Activated B cell treated with CpG ODN at 0.5 μM for 24 hours (primary cell): Measurements from ENCODE around the gene FGD5. TPM values are rescaled to one million over a fixed set of nuclear protein-coding genes. Genes with fewer than 3 reads are reported as not detected.

Source experiments
- ATAC-seq: fragments of 200-7000 bp; cut with Tn5 transposase; one replicate; pipeline ENCODE4 v1.10.0; 2021; ENCODE audit warnings: low read depth, mild to moderate bottlenecking, moderate library complexity
- CTCF ChIA-PET: fragments of 350-600 bp; sonication (Branson Sonifier 250); formaldehyde crosslinking; loops from one replicate; lab custom pipeline; 2021; ENCODE audit warnings: antibody characterized with exemption; lab: Charles Lee
- POLR2A ChIA-PET: fragments of 350-600 bp; sonication (Branson Sonifier 250); formaldehyde crosslinking; loops from one replicate; lab custom pipeline; 2021; ENCODE audit warnings: antibody characterized with exemption; lab: Charles Lee
- DNase-seq: peaks from one replicate; pipeline ENCODE4 v3.0.0; 2022
- H3K27ac Mint-ChIP-seq: one replicate; pipeline ENCODE4 v1.8.0; 2020; ENCODE audit warnings: mixed read lengths
- H3K27me3 Mint-ChIP-seq: one replicate; pipeline ENCODE4 v1.8.0; 2021; ENCODE audit warnings: mixed read lengths
- H3K36me3 Mint-ChIP-seq: one replicate; pipeline ENCODE4 v1.8.0; 2021; ENCODE audit warnings: low read depth, mixed read lengths
- H3K4me1 Mint-ChIP-seq: one replicate; pipeline ENCODE4 v1.8.0; 2021; ENCODE audit warnings: mixed read lengths
- H3K4me3 Mint-ChIP-seq: one replicate; pipeline ENCODE4 v1.8.0; 2020; ENCODE audit warnings: mild to moderate bottlenecking, mixed read lengths
- H3K9me3 Mint-ChIP-seq: one replicate; pipeline ENCODE4 v1.8.0; 2020; ENCODE audit warnings: mixed read lengths
- CTCF ChIP-seq: fragments of 200-600 bp; IDR thresholded peaks from one replicate; pipeline ENCODE4 v1.8.0; 2022; ENCODE audit warnings: antibody characterized with exemption, mild to moderate bottlenecking
- intact Hi-C: fragments of 100-400 bp; cut with micrococcal nuclease; formaldehyde crosslinking; loops from one replicate; pipeline ENCODE4 v1.15.1; 2024
- total RNA-seq: library from RNA; stranded (reverse); gene quantifications from 2 replicates; pipeline ENCODE4 v1.2.3, GENCODE V29; 2022

FGD5 gene
- total RNA-seq, 1 donor from 2014 or later, result not detected

GRCh38 chr3:14879211-14879874, 60.6 kb downstream of the FGD5 start:
- no peak overlapping the region for H3K4me3 Mint-ChIP-seq
- H3K27ac Mint-ChIP-seq, result no peak overlapping the region
- H3K4me1 Mint-ChIP-seq, result peaks cover 7% of the 10 kb centered on the region
- intact Hi-C loops, result no loop called here
- no peaks in the 10 kb centered on the region for H3K9me3 Mint-ChIP-seq
- ChIA-PET POLR2A (no interaction called here), CTCF (no interaction called here)
- no peak for ATAC-seq
- DNase-seq, result no peak
- H3K27me3 Mint-ChIP-seq, result peaks cover 8% of the 10 kb centered on the region
- no peaks in the 10 kb centered on the region for H3K36me3 Mint-ChIP-seq
- no peak for TF ChIP-seq CTCF

- POLR2A ChIA-PET, result no interaction called here
- intact Hi-C loops, result no loop called here
- H3K4me3 Mint-ChIP-seq, result no peak overlapping the region
- H3K4me1 Mint-ChIP-seq, result peaks cover 7% of the 10 kb centered on the region
- CTCF ChIA-PET, result no interaction called here
- ATAC-seq (no peak), DNase-seq (no peak)
- no peaks in the 10 kb centered on the region for H3K36me3 Mint-ChIP-seq
- TF ChIP-seq CTCF, result no peak
- no peaks in the 10 kb centered on the region for H3K9me3 Mint-ChIP-seq
- H3K27ac Mint-ChIP-seq, result no peak overlapping the region
- peaks cover 8% of the 10 kb centered on the region for H3K27me3 Mint-ChIP-seq
Observed at GRCh38 chr3:14880447-14881106, 61.8 kb downstream of the FGD5 start.

GRCh38 chr3:14883226-14883625, 64.5 kb downstream of the FGD5 start:
- TF ChIP-seq CTCF, result no peak
- peaks cover 11% of the 10 kb centered on the region for H3K27me3 Mint-ChIP-seq
- no peaks in the 10 kb centered on the region for H3K9me3 Mint-ChIP-seq
- POLR2A ChIA-PET, result no interaction called here
- H3K4me3 Mint-ChIP-seq, result no peak overlapping the region
- peaks cover 7% of the 10 kb centered on the region for H3K4me1 Mint-ChIP-seq
- no peaks in the 10 kb centered on the region for H3K36me3 Mint-ChIP-seq
- CTCF ChIA-PET, result no interaction called here
- intact Hi-C loops, result no loop called here
- H3K27ac Mint-ChIP-seq, result no peak overlapping the region
- ATAC-seq (no peak), DNase-seq (no peak)

GRCh38 chr3:14884665-14885064, 65.9 kb downstream of the FGD5 start:
- peaks cover 7% of the 10 kb centered on the region for H3K4me1 Mint-ChIP-seq
- CTCF ChIA-PET, result no interaction called here
- H3K36me3 Mint-ChIP-seq, result no peaks in the 10 kb centered on the region
- intact Hi-C loops, result no loop called here
- H3K27ac Mint-ChIP-seq, result no peak overlapping the region
- TF ChIP-seq CTCF, result no peak
- POLR2A ChIA-PET, result no interaction called here
- H3K9me3 Mint-ChIP-seq, result no peaks in the 10 kb centered on the region
- H3K4me3 Mint-ChIP-seq, result no peak overlapping the region
- no peak for DNase-seq
- peaks cover 8% of the 10 kb centered on the region for H3K27me3 Mint-ChIP-seq
- no peak for ATAC-seq

GRCh38 chr3:14885307-14885706, 66.5 kb downstream of the FGD5 start:
- ChIA-PET POLR2A (no interaction called here), CTCF (no interaction called here)
- Mint-ChIP-seq H3K9me3 (no peaks in the 10 kb centered on the region), H3K36me3 (no peaks in the 10 kb centered on the region), H3K4me1 (peaks cover 7% of the 10 kb centered on the region), H3K27me3 (peaks cover 8% of the 10 kb centered on the region), H3K27ac (no peak overlapping the region), H3K4me3 (no peak overlapping the region)
- ATAC-seq (no peak), DNase-seq (no peak)
- intact Hi-C loops, result no loop called here
- no peak for TF ChIP-seq CTCF
